ENCODE results near the gene KRTAP8-1.

The KRTAP8-1 gene

GRCh38 chr21:30813174-30813573 is at the start of gene KRTAP8-1:
Gene KRTAP8-1 (minus strand): TSS chr21:30813274. CDS start chr21:30813220, 54 bp downstream.
- TF ChIP-seq CTCF (IDR thresholded peaks at IDR 0.05; ENCODE audit: low read depth, low read length): no peak
- H3K4me3 ChIP-seq (ENCODE audit: low read depth, low read length): no peak within 1 kb of the TSS

- TF ChIP-seq CTCF (IDR thresholded peaks at IDR 0.05; ENCODE audit: low read depth, low read length): no peak
- no peak overlapping the region for H3K4me3 ChIP-seq (ENCODE audit: low read depth, low read length)
Observed at GRCh38 chr21:30847627-30848500, 34.8 kb upstream of the KRTAP8-1 start.

- TF ChIP-seq CTCF (IDR thresholded peaks at IDR 0.05; ENCODE audit: low read depth, low read length): no peak
- no peak overlapping the region for H3K4me3 ChIP-seq (ENCODE audit: low read depth, low read length)
Observed at GRCh38 chr21:30842990-30843389, 29.9 kb upstream of the KRTAP8-1 start.

- H3K4me3 ChIP-seq (ENCODE audit: low read depth, low read length): no peak overlapping the region
- TF ChIP-seq CTCF (IDR thresholded peaks at IDR 0.05; ENCODE audit: low read depth, low read length): no peak
Observed at GRCh38 chr21:30839304-30839703, 26.2 kb upstream of the KRTAP8-1 start.

- no peak for TF ChIP-seq CTCF (IDR thresholded peaks at IDR 0.05; ENCODE audit: low read depth, low read length)
- H3K4me3 ChIP-seq (ENCODE audit: low read depth, low read length): no peak overlapping the region
Observed at GRCh38 chr21:30838536-30838935, 25.5 kb upstream of the KRTAP8-1 start.

- TF ChIP-seq CTCF (IDR thresholded peaks at IDR 0.05; ENCODE audit: low read depth, low read length): peak; percentile 12; the same call in 1 of the 2 replicates
- H3K4me3 ChIP-seq (ENCODE audit: low read depth, low read length): no peak overlapping the region
Observed at GRCh38 chr21:30831194-30831765, 18.2 kb upstream of the KRTAP8-1 start.

- H3K4me3 ChIP-seq (ENCODE audit: low read depth, low read length): no peak within 1 kb of the TSS
- TF ChIP-seq CTCF (IDR thresholded peaks at IDR 0.05; ENCODE audit: low read depth, low read length): no peak
Observed at GRCh38 chr21:30829659-30830058, 16.6 kb upstream of the KRTAP8-1 start, which contains the start of gene KRTAP7-1. Gene KRTAP7-1 (minus strand): TSS chr21:30829759. CDS start chr21:30829698, 61 bp downstream.

Data from WI38 (cell line).